Karpas-422 (cell line): Measurements from ENCODE around the gene PHTF2. TPM values are rescaled to one million over a fixed set of nuclear protein-coding genes. Genes with fewer than 3 reads are reported as not detected.
"Not testable (repeated sequence)": the region's sequence is repeated elsewhere in the genome, so short reads cannot be mapped to it uniquely, and the experiment has no call there.

Experiments
- DNase-seq: peaks from one replicate; pipeline ENCODE4 v3.0.0-alpha.2; 2015
- H2AFZ ChIP-seq: fragments of 200-600 bp; sonication (generic); 2 replicates; pipeline ENCODE4 v1.6.1; 2014; ENCODE audit warnings: antibody characterized with exemption, low read length, mixed read lengths
- H3K27ac ChIP-seq: fragments of 200-600 bp; sonication (generic); 2 replicates; pipeline ENCODE4 v1.5.1; 2014; ENCODE audit warnings: mild to moderate bottlenecking, low read length, moderate library complexity
- H3K27me3 ChIP-seq: fragments of 200-600 bp; sonication (generic); 2 replicates; pipeline ENCODE4 v1.6.1; 2014; ENCODE audit warnings: low read length, mixed read lengths
- H3K36me3 ChIP-seq: fragments of 200-600 bp; sonication (generic); 2 replicates; pipeline ENCODE4 v1.6.1; 2014; ENCODE audit warnings: low read length, mixed read lengths; ENCODE audit not compliant: insufficient read depth
- H3K4me1 ChIP-seq: fragments of 200-600 bp; sonication (generic); 2 replicates; pipeline ENCODE4 v1.6.1; 2014; ENCODE audit warnings: mild to moderate bottlenecking, low read length, mixed read lengths
- H3K4me2 ChIP-seq: fragments of 200-600 bp; sonication (generic); 2 replicates; pipeline ENCODE4 v1.6.1; 2014; ENCODE audit warnings: low read length, low read depth, mild to moderate bottlenecking; ENCODE audit not compliant: poor library complexity, severe bottlenecking
- H3K4me3 ChIP-seq: fragments of 200-600 bp; sonication (generic); 2 replicates; pipeline ENCODE4 v1.5.1; 2014; ENCODE audit warnings: mild to moderate bottlenecking, antibody characterized with exemption, low read length, mixed read lengths
- H3K79me2 ChIP-seq: fragments of 200-600 bp; sonication (generic); 2 replicates; pipeline ENCODE4 v1.6.1; 2014; ENCODE audit warnings: mild to moderate bottlenecking, low read length, mixed read lengths
- H3K9ac ChIP-seq: fragments of 200-600 bp; sonication (generic); 2 replicates; pipeline ENCODE4 v1.6.0; 2014; ENCODE audit warnings: low read length
- H3K9me2 ChIP-seq: fragments of 200-600 bp; sonication (generic), shearing (Covaris generic); replicated peaks from 2 replicates; pipeline ENCODE4 v1.6.0; 2014; ENCODE audit warnings: mild to moderate bottlenecking, low read length, moderate library complexity; ENCODE audit not compliant: insufficient read depth
- H3K9me3 ChIP-seq: fragments of 300-700, 200-600 bp; sonication (generic); 2 replicates; pipeline ENCODE4 v1.6.1; 2014; ENCODE audit warnings: low read length, mixed read lengths
- H4K20me1 ChIP-seq: fragments of 200-600 bp; sonication (generic); 2 replicates; pipeline ENCODE4 v1.6.1; 2014; ENCODE audit warnings: mild to moderate bottlenecking, antibody characterized with exemption, low read length, low read depth; ENCODE audit not compliant: insufficient read depth
- small RNA-seq: library from RNA; depleted of rRNA; stranded (forward); fragments of <200 nt; gene quantifications from one replicate; pipeline ENCODE3, GENCODE V24; 2014
- total RNA-seq: library from RNA; depleted of rRNA; stranded (reverse); fragments of >200 nt; shearing (Covaris generic); gene quantifications from 2 replicates; pipeline ENCODE4 v1.2.3, GENCODE V29; 2014; ENCODE audit warnings: low replicate concordance; rRNA removed

The PHTF2 gene
- total RNA-seq, 1 experiment from 2014 or later: 65.7 TPM

GRCh38 chr7:77995717-77996116, 197.1 kb downstream of the PHTF2 start:
- Histone ChIP-seq H3K4me3 (no peak overlapping the region), H3K9me2 (no peaks in the 10 kb centered on the region), H2AFZ (no peak overlapping the region), H3K9ac (no peak overlapping the region), H3K4me1 (no peaks in the 10 kb centered on the region), H3K27ac (no peak overlapping the region), H4K20me1 (no peaks in the 10 kb centered on the region), H3K79me2 (no peaks in the 10 kb centered on the region), H3K36me3 (no peaks in the 10 kb centered on the region), H3K9me3 (no peaks in the 10 kb centered on the region), H3K4me2 (no peak overlapping the region), H3K27me3 (no peaks in the 10 kb centered on the region)
- no peak for DNase-seq

GRCh38 chr7:77999168-77999567, 200.6 kb downstream of the PHTF2 start:
- not testable (repeated sequence) for H3K9ac ChIP-seq, H3K79me2 ChIP-seq, H4K20me1 ChIP-seq, H3K36me3 ChIP-seq, H3K9me3 ChIP-seq, H3K4me2 ChIP-seq, H3K27ac ChIP-seq, DNase-seq, H3K4me1 ChIP-seq, H3K27me3 ChIP-seq, H3K4me3 ChIP-seq, H3K9me2 ChIP-seq, H2AFZ ChIP-seq

- no peak overlapping the region for H2AFZ ChIP-seq
Observed at GRCh38 chr7:78002021-78002420, 203.4 kb downstream of the PHTF2 start.

DNA sequence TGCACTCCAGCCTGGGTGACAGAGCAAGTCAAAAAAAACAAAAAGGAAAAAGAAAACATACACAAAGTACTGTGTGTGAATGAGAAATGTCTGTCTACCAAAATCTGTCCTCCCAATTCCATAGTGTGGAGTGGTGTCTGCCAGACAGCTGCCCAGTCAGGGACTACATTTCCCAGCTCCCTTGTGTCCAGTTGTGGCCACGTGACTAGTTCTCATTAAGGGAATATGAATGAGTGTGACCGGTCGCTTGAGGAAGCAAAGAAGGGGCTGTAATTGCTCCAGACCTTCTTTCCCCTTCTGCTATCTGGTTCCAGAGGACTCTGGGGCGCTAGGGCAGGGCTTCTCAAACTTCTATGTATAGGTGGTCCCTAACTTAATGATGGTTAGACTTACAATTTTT, 204.1 kb downstream of the PHTF2 start:
- H3K36me3 ChIP-seq: no peaks in the 10 kb centered on the region
- no peak overlapping the region for H2AFZ ChIP-seq
- no peaks in the 10 kb centered on the region for H3K9me3 ChIP-seq
- no peak overlapping the region for H3K27ac ChIP-seq
- H4K20me1 ChIP-seq: no peaks in the 10 kb centered on the region
- H3K9me2 ChIP-seq: no peaks in the 10 kb centered on the region
- no peak overlapping the region for H3K4me3 ChIP-seq
- H3K9ac ChIP-seq: no peak overlapping the region
- no peak overlapping the region for H3K4me2 ChIP-seq
- no peaks in the 10 kb centered on the region for H3K27me3 ChIP-seq
- H3K4me1 ChIP-seq: no peaks in the 10 kb centered on the region
- H3K79me2 ChIP-seq: no peaks in the 10 kb centered on the region
- DNase-seq: no peak

More at GRCh38 chr7:78002021-78002420, 203.4 kb downstream of the PHTF2 start:
- no peaks in the 10 kb centered on the region for H3K9me3 ChIP-seq
- H4K20me1 ChIP-seq: no peaks in the 10 kb centered on the region
- no peaks in the 10 kb centered on the region for H3K9me2 ChIP-seq
- H3K36me3 ChIP-seq: no peaks in the 10 kb centered on the region
- H3K27ac ChIP-seq: no peak overlapping the region
- no peak overlapping the region for H3K9ac ChIP-seq
- no peak overlapping the region for H3K4me3 ChIP-seq
- H3K4me1 ChIP-seq: no peaks in the 10 kb centered on the region
- DNase-seq: no peak
- H3K4me2 ChIP-seq: no peak overlapping the region
- no peaks in the 10 kb centered on the region for H3K27me3 ChIP-seq
- no peaks in the 10 kb centered on the region for H3K79me2 ChIP-seq

- no peaks in the 10 kb centered on the region for H3K79me2 ChIP-seq
- no peaks in the 10 kb centered on the region for H3K9me2 ChIP-seq
- H3K9ac ChIP-seq: no peak overlapping the region
- no peaks in the 10 kb centered on the region for H3K36me3 ChIP-seq
- H3K27me3 ChIP-seq: 0 out of 2 replicates have a peak, but pooled peaks cover 2% of the 10 kb centered on the region
- H4K20me1 ChIP-seq: no peaks in the 10 kb centered on the region
- H3K4me2 ChIP-seq: no peak overlapping the region
- no peak overlapping the region for H3K27ac ChIP-seq
- DNase-seq: no peak
- H3K9me3 ChIP-seq: no peaks in the 10 kb centered on the region
- H3K4me3 ChIP-seq: no peak overlapping the region
- no peak overlapping the region for H2AFZ ChIP-seq
- no peaks in the 10 kb centered on the region for H3K4me1 ChIP-seq
Observed at GRCh38 chr7:78006063-78006755, 207.6 kb downstream of the PHTF2 start.

Small RNA genes lying within 50 kb of the gene (small RNA-seq; reads per million reads assigned to genes)
- not detected for gene RF00019

Other genes with a start within 250 kb of the PHTF2 start
- 14.1 and 33.7 TPM in 2 replicates for gene RSBN1L, start 102.3 kb upstream of the PHTF2 start, total RNA-seq
- gene TMEM60, start 339 bp upstream of the PHTF2 start, total RNA-seq: 28.5 and 64.4 TPM in 2 replicates